Gastroesophageal sphincter (tissue), 3 donors: ENCODE results near the gene NPC2.

Source experiments
- CTCF ChIP-seq, 4 experiments: fragments of 200-600 bp in 2 of 4; fragments of 450-650 bp in 2 of 4; sonication (generic) in 1 of 4; IDR thresholded peaks; one replicate each; pipeline ENCODE4 v1.5.1; 2017 to 2019; ENCODE audit warnings: antibody characterized with exemption in 4 of 4, mild to moderate bottlenecking in 2 of 4, moderate library complexity in 2 of 4
- EP300 ChIP-seq: sonication (generic); formaldehyde crosslinking; IDR thresholded peaks from one replicate; pipeline ENCODE4 v1.6.1; 2017; ENCODE audit warnings: antibody characterized with exemption, mild to moderate bottlenecking
- POLR2AphosphoS5 ChIP-seq: sonication (generic); formaldehyde crosslinking; IDR thresholded peaks from one replicate; pipeline ENCODE4 v1.6.1; 2017; ENCODE audit warnings: antibody characterized with exemption

- no peak for TF ChIP-seq CTCF (IDR thresholded peaks at IDR 0.05)
- TF ChIP-seq EP300: no peak
- no peak for TF ChIP-seq POLR2AphosphoS5
Observed at GRCh38 chr14:74463697-74464096, 29.4 kb downstream of the NPC2 start.
